Measurements from ENCODE around the gene CD38.

Gene CD38

GRCh38 chr4:15899511-15899910 is 121.4 kb downstream of the CD38 start:
- no peak for DNase-seq (ENCODE audit: low spot score)

- DNase-seq (ENCODE audit: low spot score), result no peak
These were observed 122.9 kb downstream of the CD38 start for GRCh38 chr4:15901007-15901406.

- no peak for DNase-seq (ENCODE audit: low spot score)
These were observed 123.9 kb downstream of the CD38 start for GRCh38 chr4:15901998-15902397.

GRCh38 chr4:15902746-15903145 is 124.6 kb downstream of the CD38 start:
- no peak for DNase-seq (ENCODE audit: low spot score)

All from AG08396 (cell line).